ENCODE measurements around the gene EYA3. TPM values are rescaled to one million over a fixed set of nuclear protein-coding genes. Genes with fewer than 3 reads are reported as not detected.

The EYA3 gene
- total and polyA plus RNA-seq, 2 of the 8 experiments (the other 6 are each of a cell fraction or from before 2014, with no cell fraction given), result 15.0 to 33.9 TPM

DNA sequence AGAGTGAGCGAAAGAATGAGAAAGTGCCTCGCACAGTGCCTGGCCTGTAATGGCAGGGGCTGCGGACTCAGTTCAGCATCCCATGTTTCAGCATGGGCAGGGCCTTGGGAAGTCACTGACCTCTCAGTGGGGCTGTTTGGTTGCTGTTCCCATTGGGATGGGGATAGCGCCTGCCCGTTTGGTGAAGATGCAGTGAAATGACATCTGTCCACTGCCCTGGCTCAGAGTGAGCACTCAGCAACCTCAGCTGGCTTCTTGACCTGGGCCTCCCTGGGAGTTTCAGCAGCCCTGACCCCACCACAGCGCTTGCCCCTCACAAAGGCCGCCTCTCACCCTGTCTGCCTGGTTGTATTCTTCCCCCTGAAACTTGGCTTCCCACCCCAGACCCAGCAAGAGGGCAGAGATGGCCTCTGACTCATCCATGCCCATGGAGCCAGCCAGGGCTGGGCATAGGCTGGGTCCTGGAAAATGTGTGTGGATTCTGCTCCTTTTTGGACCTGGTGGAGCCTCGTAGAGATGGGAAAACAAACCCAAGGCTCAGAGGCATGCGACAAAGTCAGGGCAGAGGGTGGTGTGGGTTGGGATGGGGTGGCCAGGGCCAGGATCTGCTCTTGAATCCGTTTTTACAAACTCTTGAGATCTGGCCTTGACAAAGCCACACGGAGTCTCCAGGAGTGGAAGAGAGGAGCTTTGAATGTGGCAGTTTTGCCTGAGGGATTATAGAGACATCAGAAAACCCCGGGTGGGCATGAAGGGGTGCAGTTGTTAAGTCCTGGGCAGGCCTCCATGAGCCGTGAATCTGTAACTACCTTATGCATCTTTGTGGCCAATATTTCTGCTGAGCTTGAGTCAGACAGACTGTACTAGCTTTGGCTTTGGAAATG, 127.4 kb downstream of the EYA3 start:
- Histone ChIP-seq H3K4me1 (replicated peaks in 1 of 4; ENCODE audit: control insufficient read depth in 3 of 4, insufficient read depth in 4 of 4, low read length in 3 of 4) (peaks cover 0 to 11% (median 8%) of the 10 kb centered on the region in 4 experiments; a peak in 6 of 7 replicates), H2AFZ (ENCODE audit: low read length) (peak overlapping the region; percentile 39; the same call in 1 of the 2 replicates), H2BK20ac (ENCODE audit: low read length) (no peak overlapping the region), H3K79me2 (ENCODE audit: control insufficient read depth in 1 of 2, insufficient read depth in 2 of 2, low read length in 2 of 2) (no peaks in the 10 kb centered on the region), H2BK15ac (ENCODE audit: low read length) (no peak overlapping the region), H2BK120ac (replicated peaks; ENCODE audit: low read depth, low read length) (no peak overlapping the region), H2BK5ac (ENCODE audit: low read depth, low read length) (peak overlapping the region; percentile 56; the same call in 1 of the 2 replicates), H4K8ac (ENCODE audit: extremely low read depth, insufficient read depth, low read length) (no peak overlapping the region), H3K79me1 (ENCODE audit: low read depth, low read length) (no peaks in the 10 kb centered on the region), H4K5ac (ENCODE audit: insufficient read length, low read depth, low read length) (no peak overlapping the region), H3K27ac (ENCODE audit: low read depth, low read length) (no peak overlapping the region), H2BK12ac (ENCODE audit: low read depth, low read length) (no peak overlapping the region), H4K20me1 (replicated peaks in 1 of 2; ENCODE audit: control insufficient read depth in 1 of 2, insufficient read depth in 2 of 2, low read length in 2 of 2) (peaks cover 0 to 5% of the 10 kb centered on the region in 2 experiments), H3K36me3 (ENCODE audit: control insufficient read depth in 2 of 4, insufficient read depth in 4 of 4, low read length in 3 of 4) (peaks cover 0 to 26% (median 8%) of the 10 kb centered on the region in 4 experiments; a peak in 7 of 8 replicates), H3K56ac (replicated peaks; ENCODE audit: insufficient read length, low read depth, low read length) (no peak overlapping the region), H3K9ac (replicated peaks in 1 of 4; ENCODE audit: extremely low read depth in 1 of 4, low read depth in 3 of 4, low read length in 3 of 4) (peak overlapping the region in 2 of 4 experiments; percentile 72 to 74; a peak in 4 of 7 replicates), H4K91ac (replicated peaks; ENCODE audit: insufficient read length, low read length) (no peak overlapping the region), H3K23ac (ENCODE audit: insufficient read length) (no peak overlapping the region), H3K9me3 (ENCODE audit: insufficient read depth in 2 of 2, low read depth in 1 of 2, low read length in 1 of 2) (no peaks in the 10 kb centered on the region), H3K14ac (ENCODE audit: insufficient read length) (no peak overlapping the region), H3K18ac (ENCODE audit: extremely low read depth, low read length) (no peak overlapping the region; the same call in none of the 2 replicates), H3K4ac (replicated peaks; ENCODE audit: insufficient read length, low read depth, low read length) (no peak overlapping the region), H2AK5ac (ENCODE audit: low read depth, low read length) (peak overlapping the region; percentile 1; the same call in 1 of the 2 replicates), H3K23me2 (ENCODE audit: low read depth, low read length) (peaks cover 11% of the 10 kb centered on the region), H3K4me3 (ENCODE audit: extremely low read depth in 1 of 4, insufficient read depth in 2 of 4, low read depth in 3 of 4, low read length in 4 of 4) (peak overlapping the region; percentile 70 to 80 (median 72)), H3K4me2 (ENCODE audit: insufficient read depth in 1 of 2, low read depth in 2 of 2, low read length in 2 of 2) (peak overlapping the region; percentile 97 to 99), H3K27me3 (replicated peaks in 1 of 4; ENCODE audit: control insufficient read depth in 3 of 4, extremely low read depth in 1 of 4, insufficient read depth in 3 of 4, low read length in 3 of 4) (no peaks in the 10 kb centered on the region)
- DNase-seq (ENCODE audit: low read depth in 1 of 2, low spot score in 2 of 2) (no peak), FAIRE-seq (no peak)
- WGBS, 2 experiments (ENCODE audit: extremely low coverage in 1 of 2, insufficient coverage in 1 of 2, insufficient read length in 1 of 2, insufficient replicate concordance in 2 of 2, low coverage in 1 of 2, low lambda C conversion rate in 2 of 2, missing lambda C conversion rate in 1 of 2), result 90% methylated on average over 13 of the region's 13 CpGs; no CpG with 5 or more reads in 1 of the 2 experiments
- CTCF ChIA-PET (ENCODE audit: partially characterized antibody), result interaction anchor here (0.6 to 2.2 kb wide), 3 partner anchors 9 to 103 kb away, joined by 4 to 5 read pairs (median 4); no protein-coding TSS in a partner anchor
- POLR2A ChIA-PET (ENCODE audit: partially characterized antibody), result interaction anchor here (0.6 to 3.0 kb wide), 8 partner anchors 12 to 234 kb away, joined by 3 to 18 read pairs (median 3); partner anchors contain the start of gene THEMIS2
- TF ChIP-seq EGR1 (IDR thresholded peaks at IDR 0.05; ENCODE audit: borderline replicate concordance, low read depth, low read length), result no peak
- no peak for TF ChIP-seq ZNF274 (IDR thresholded peaks at IDR 0.05; ENCODE audit: borderline replicate concordance, extremely low read depth, low read length)
- no peak for TF ChIP-seq HDAC6 (IDR thresholded peaks at IDR 0.05; ENCODE audit: low read depth, low read length)
- TF ChIP-seq ASH2L (IDR thresholded peaks at IDR 0.05; ENCODE audit: low read length), result no peak
- TF ChIP-seq SAP30 (IDR thresholded peaks at IDR 0.05; ENCODE audit: insufficient read depth, insufficient replicate concordance, low read length), result no peak
- no peak for TF ChIP-seq CHD1 (IDR thresholded peaks at IDR 0.05; ENCODE audit: low read depth, low read length)
- TF ChIP-seq, protein P1, sequence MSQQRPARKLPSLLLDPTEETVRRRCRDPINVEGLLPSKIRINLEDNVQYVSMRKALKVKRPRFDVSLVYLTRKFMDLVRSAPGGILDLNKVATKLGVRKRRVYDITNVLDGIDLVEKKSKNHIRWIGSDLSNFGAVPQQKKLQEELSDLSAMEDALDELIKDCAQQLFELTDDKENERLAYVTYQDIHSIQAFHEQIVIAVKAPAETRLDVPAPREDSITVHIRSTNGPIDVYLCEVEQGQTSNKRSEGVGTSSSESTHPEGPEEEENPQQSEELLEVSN (IDR thresholded peaks at IDR 0.05), result no peak
- no peak for TF ChIP-seq RBBP5 (IDR thresholded peaks at IDR 0.05; ENCODE audit: borderline replicate concordance, low read depth, low read length)
- TF ChIP-seq SP2 (IDR thresholded peaks at IDR 0.05; ENCODE audit: low read length), result no peak

Measured in H1 (cell line).